ENCODE results near the gene HES7. TPM values are rescaled to one million over a fixed set of nuclear protein-coding genes. Genes with fewer than 3 reads are reported as not detected.

Gene HES7
- total and polyA plus RNA-seq, 9 of the 15 experiments (the other 6 are each of a cell fraction or from before 2014, with no cell fraction given), result 0.03 to 1.7 (median 0.14) TPM; not detected in 1

DNA sequence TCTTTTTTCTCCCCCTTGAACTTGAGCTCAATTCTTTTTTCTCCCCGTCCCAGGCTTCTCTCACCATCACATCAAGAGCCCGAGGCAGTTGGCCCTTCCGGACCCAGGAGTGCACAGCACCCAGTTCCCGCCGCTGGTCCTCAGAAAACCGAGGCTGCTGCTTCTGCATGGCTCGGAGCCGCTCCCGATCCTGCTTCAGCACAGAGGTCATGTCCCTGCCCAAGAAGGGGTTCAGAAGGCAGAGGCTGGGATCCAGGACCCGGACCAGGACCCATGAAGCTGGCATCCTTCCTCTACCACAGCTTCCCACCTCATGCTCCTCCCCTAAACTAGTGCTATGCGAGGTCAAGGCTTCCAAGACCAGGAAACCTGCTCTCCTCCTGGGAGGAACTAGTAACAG lies 17.8 kb upstream of the HES7 start:
- FAIRE-seq (no peak), ATAC-seq (no peak), DNase-seq (ENCODE audit: extremely low read depth in 1 of 4, low spot score in 3 of 4) (no peak)
- POLR2A ChIA-PET, result interaction anchor here (0.6 to 3.3 kb wide), 3 partner anchors 9 to 685 kb away, joined by 5 to 19 read pairs (median 14); no protein-coding TSS in a partner anchor
- Histone ChIP-seq H3K27ac (ENCODE audit: extremely low read depth, low read depth, low read length) (no peak overlapping the region), H3K79me2 (ENCODE audit: control insufficient read depth, insufficient read depth, low read length) (no peaks in the 10 kb centered on the region), H3K9me1 (ENCODE audit: control insufficient read depth, insufficient read depth, low read length) (no peaks in the 10 kb centered on the region), H3K4me2 (ENCODE audit: insufficient read depth, low read length) (no peak overlapping the region), H2AFZ (ENCODE audit: low read depth, low read length) (no peak overlapping the region), H3K9me3 (replicated peaks; ENCODE audit: control insufficient read depth, insufficient read depth, low read depth, low read length) (no peaks in the 10 kb centered on the region), H3K9ac (ENCODE audit: insufficient read depth in 1 of 2, low read depth in 2 of 2, low read length in 2 of 2) (no peak overlapping the region), H3K36me3 (ENCODE audit: control insufficient read depth, insufficient read depth, low read length) (peaks cover 53% of the 10 kb centered on the region; the same call in 2 of the 3 replicates), H4K20me1 (replicated peaks; ENCODE audit: control insufficient read depth, insufficient read depth, low read length) (0 out of 2 replicates have a peak, but pooled peaks cover 2% of the 10 kb centered on the region), H3K27me3 (ENCODE audit: control insufficient read depth in 2 of 2, insufficient read depth in 2 of 2, low read length in 2 of 2) (no peaks in the 10 kb centered on the region), H3K4me1 (replicated peaks in 1 of 2; ENCODE audit: control insufficient read depth in 2 of 2, insufficient read depth in 2 of 2, low read length in 2 of 2) (peaks cover 6 to 28% of the 10 kb centered on the region in 2 experiments; a peak in 4 of 5 replicates), H3K4me3 (no peak overlapping the region)
- WGBS (ENCODE audit: insufficient coverage, low coverage, missing lambda C conversion rate), result 92% methylated on average over 5 of the region's 11 CpGs
- in situ Hi-C loops (cut with MboI), result no loop called here
- TF ChIP-seq CHCHD3 (CRISPR knock-in tag; IDR thresholded peaks at IDR 0.05), result no peak
- TF ChIP-seq ZNF324 (CRISPR knock-in tag; IDR thresholded peaks at IDR 0.05), result no peak
- intact Hi-C loops (cut with micrococcal nuclease), result no loop called here
- BruUV-seq (replicated peaks), result no TSS peak
- CTCF ChIA-PET (ENCODE audit: low intra/inter-chr PET ratio), result no interaction called here

DNA sequence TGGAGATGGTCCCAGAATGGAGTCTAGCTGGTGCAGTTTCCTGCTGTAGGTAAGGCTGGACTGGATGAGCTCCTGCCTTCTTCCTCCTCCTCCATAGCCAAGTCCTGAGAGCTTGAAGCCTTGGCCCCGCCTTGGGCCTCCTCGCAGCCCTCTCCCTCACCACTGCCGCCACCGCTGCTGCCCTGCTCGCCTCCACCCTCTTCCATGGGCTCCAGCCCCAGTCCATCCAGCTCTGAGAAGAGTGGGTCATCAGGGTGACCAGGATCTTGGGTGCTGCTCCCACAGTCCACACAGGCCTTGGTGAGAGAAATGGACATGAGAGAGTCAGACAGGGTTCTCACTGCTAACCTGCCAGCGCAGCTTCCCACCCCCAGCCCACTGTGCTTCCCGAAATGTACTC lies 17.1 kb upstream of the HES7 start:
- H3K27ac ChIP-seq (ENCODE audit: extremely low read depth, low read depth, low read length), result no peak overlapping the region
- 0 out of 4 replicates have a peak overlapping the region, but pooled peaks of 1 of the 2 experiments have one; percentile 9 for H3K9ac ChIP-seq (ENCODE audit: insufficient read depth in 1 of 2, low read depth in 2 of 2, low read length in 2 of 2)
- WGBS (ENCODE audit: insufficient coverage, low coverage, missing lambda C conversion rate), result 73% methylated on average over 5 of the region's 7 CpGs
- FAIRE-seq, result no peak
- no peak for ATAC-seq
- no peaks in the 10 kb centered on the region for H3K79me2 ChIP-seq (ENCODE audit: control insufficient read depth, insufficient read depth, low read length)
- no peaks in the 10 kb centered on the region for H3K27me3 ChIP-seq (ENCODE audit: control insufficient read depth in 2 of 2, insufficient read depth in 2 of 2, low read length in 2 of 2)
- ChIA-PET CTCF (ENCODE audit: low intra/inter-chr PET ratio) (no interaction called here), POLR2A (interaction anchor here (0.6 to 3.3 kb wide), 5 partner anchors 9 to 878 kb away, joined by 3 to 19 read pairs (median 5); partner anchors contain the start of gene PER1)
- 0 out of 2 replicates have a peak, but pooled peaks cover 2% of the 10 kb centered on the region for H4K20me1 ChIP-seq (replicated peaks; ENCODE audit: control insufficient read depth, insufficient read depth, low read length)
- H2AFZ ChIP-seq (ENCODE audit: low read depth, low read length), result no peak overlapping the region
- H3K4me1 ChIP-seq (replicated peaks in 1 of 2; ENCODE audit: control insufficient read depth in 2 of 2, insufficient read depth in 2 of 2, low read length in 2 of 2), result peaks cover 6 to 28% of the 10 kb centered on the region in 2 experiments; a peak in 4 of 5 replicates
- in situ Hi-C loops (cut with MboI), result no loop called here
- no TSS peak for BruUV-seq (replicated peaks)
- no peaks in the 10 kb centered on the region for H3K9me1 ChIP-seq (ENCODE audit: control insufficient read depth, insufficient read depth, low read length)
- no peak overlapping the region for H3K4me3 ChIP-seq
- intact Hi-C loops (cut with micrococcal nuclease), result no loop called here
- no peaks in the 10 kb centered on the region for H3K9me3 ChIP-seq (replicated peaks; ENCODE audit: control insufficient read depth, insufficient read depth, low read depth, low read length)
- peaks cover 46% of the 10 kb centered on the region; the same call in 2 of the 3 replicates for H3K36me3 ChIP-seq (ENCODE audit: control insufficient read depth, insufficient read depth, low read length)
- TF ChIP-seq, protein P1, sequence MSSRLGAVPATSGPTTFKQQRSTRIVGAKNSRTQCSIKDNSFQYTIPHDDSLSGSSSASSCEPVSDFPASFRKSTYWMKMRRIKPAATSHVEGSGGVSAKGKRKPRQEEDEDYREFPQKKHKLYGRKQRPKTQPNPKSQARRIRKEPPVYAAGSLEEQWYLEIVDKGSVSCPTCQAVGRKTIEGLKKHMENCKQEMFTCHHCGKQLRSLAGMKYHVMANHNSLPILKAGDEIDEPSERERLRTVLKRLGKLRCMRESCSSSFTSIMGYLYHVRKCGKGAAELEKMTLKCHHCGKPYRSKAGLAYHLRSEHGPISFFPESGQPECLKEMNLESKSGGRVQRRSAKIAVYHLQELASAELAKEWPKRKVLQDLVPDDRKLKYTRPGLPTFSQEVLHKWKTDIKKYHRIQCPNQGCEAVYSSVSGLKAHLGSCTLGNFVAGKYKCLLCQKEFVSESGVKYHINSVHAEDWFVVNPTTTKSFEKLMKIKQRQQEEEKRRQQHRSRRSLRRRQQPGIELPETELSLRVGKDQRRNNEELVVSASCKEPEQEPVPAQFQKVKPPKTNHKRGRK (tag; IDR thresholded peaks at IDR 0.05), result no peak
- TF ChIP-seq HMG20A (CRISPR knock-in tag; conservative IDR thresholded peaks at IDR 0.05) (no peak), CBX5 (IDR thresholded peaks at IDR 0.05; ENCODE audit: borderline replicate concordance, low read depth) (no peak), ZBTB8A (IDR thresholded peaks at IDR 0.05; ENCODE audit: partially characterized antibody) (no peak), CHD2 (IDR thresholded peaks at IDR 0.05; ENCODE audit: low read depth, low read length) (no peak), NONO (IDR thresholded peaks at IDR 0.05; ENCODE audit: low read depth in 2 of 2, low read length in 1 of 2) (no peak)
- TF ChIP-seq, protein P2, sequence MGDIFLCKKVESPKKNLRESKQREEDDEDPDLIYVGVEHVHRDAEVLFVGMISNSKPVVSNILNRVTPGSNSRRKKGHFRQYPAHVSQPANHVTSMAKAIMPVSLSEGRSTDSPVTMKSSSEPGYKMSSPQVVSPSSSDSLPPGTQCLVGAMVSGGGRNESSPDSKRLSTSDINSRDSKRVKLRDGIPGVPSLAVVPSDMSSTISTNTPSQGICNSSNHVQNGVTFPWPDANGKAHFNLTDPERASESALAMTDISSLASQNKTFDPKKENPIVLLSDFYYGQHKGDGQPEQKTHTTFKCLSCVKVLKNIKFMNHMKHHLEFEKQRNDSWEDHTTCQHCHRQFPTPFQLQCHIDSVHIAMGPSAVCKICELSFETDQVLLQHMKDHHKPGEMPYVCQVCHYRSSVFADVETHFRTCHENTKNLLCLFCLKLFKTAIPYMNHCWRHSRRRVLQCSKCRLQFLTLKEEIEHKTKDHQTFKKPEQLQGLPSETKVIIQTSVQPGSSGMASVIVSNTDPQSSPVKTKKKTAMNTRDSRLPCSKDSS (IDR thresholded peaks at IDR 0.05; ENCODE audit: low read depth, partially characterized antibody), result no peak
- H3K4me2 ChIP-seq (ENCODE audit: insufficient read depth, low read length), result no peak overlapping the region
- DNase-seq (ENCODE audit: extremely low read depth in 1 of 4, low spot score in 3 of 4), result no peak

Measured in K562 (cell line).